Activated CD4-positive, alpha-beta T cell treated with anti-CD3 and anti-CD28 coated beads for 36 hours (primary cell): ENCODE data around the gene BCAP29. TPM values are rescaled to one million over a fixed set of nuclear protein-coding genes. Genes with fewer than 3 reads are reported as not detected.
"Not testable (repeated sequence)": the region's sequence is repeated elsewhere in the genome, so short reads cannot be mapped to it uniquely, and the experiment has no call there.

Experiments
- ATAC-seq: fragments of 200-7000 bp; cut with Tn5 transposase; one replicate; pipeline ENCODE4 v1.10.0; 2021; ENCODE audit warnings: mild to moderate bottlenecking, moderate library complexity
- CTCF ChIA-PET: fragments of 350-600 bp; sonication (Branson Sonifier 250); formaldehyde crosslinking; loops from one replicate; lab custom pipeline; 2021; ENCODE audit warnings: antibody characterized with exemption; lab: Charles Lee
- POLR2A ChIA-PET: fragments of 350-600 bp; sonication (Branson Sonifier 250); formaldehyde crosslinking; loops from one replicate; lab custom pipeline; 2021; ENCODE audit warnings: antibody characterized with exemption, inconsistent platforms; lab: Charles Lee
- DNase-seq: peaks from one replicate; pipeline ENCODE4 v3.0.0-alpha.2; 2020
- H3K27ac Mint-ChIP-seq: one replicate; pipeline ENCODE4 v1.8.0; 2021; ENCODE audit warnings: mixed read lengths
- H3K27me3 Mint-ChIP-seq: one replicate; pipeline ENCODE4 v1.8.0; 2021; ENCODE audit warnings: mixed read lengths
- H3K36me3 Mint-ChIP-seq: one replicate; pipeline ENCODE4 v1.8.0; 2021; ENCODE audit warnings: low read depth, mixed read lengths
- H3K4me1 Mint-ChIP-seq: one replicate; pipeline ENCODE4 v1.8.0; 2021; ENCODE audit warnings: mixed read lengths
- H3K4me3 Mint-ChIP-seq: one replicate; pipeline ENCODE4 v1.8.0; 2021; ENCODE audit warnings: mild to moderate bottlenecking, moderate library complexity, mixed read lengths
- H3K9me3 Mint-ChIP-seq: one replicate; pipeline ENCODE4 v1.8.0; 2021; ENCODE audit warnings: low read depth, mixed read lengths
- intact Hi-C, 2 experiments: fragments of 100-400 bp; cut with DNase I in 1 of 2; cut with micrococcal nuclease in 1 of 2; formaldehyde crosslinking; loops; one replicate each; pipeline versions ENCODE4 v1.14.2 to v1.15.1; 2022 to 2024; cut with DNase I, micrococcal nuclease
- total RNA-seq, 2 experiments: library from RNA; stranded (reverse); gene quantifications; one replicate each; pipeline ENCODE4 v1.2.3, GENCODE V29; 2021

BCAP29 gene, protein sequence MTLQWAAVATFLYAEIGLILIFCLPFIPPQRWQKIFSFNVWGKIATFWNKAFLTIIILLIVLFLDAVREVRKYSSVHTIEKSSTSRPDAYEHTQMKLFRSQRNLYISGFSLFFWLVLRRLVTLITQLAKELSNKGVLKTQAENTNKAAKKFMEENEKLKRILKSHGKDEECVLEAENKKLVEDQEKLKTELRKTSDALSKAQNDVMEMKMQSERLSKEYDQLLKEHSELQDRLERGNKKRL
- total RNA-seq: 10 to 100 TPM; 31.4 to 38.8 TPM

DNA sequence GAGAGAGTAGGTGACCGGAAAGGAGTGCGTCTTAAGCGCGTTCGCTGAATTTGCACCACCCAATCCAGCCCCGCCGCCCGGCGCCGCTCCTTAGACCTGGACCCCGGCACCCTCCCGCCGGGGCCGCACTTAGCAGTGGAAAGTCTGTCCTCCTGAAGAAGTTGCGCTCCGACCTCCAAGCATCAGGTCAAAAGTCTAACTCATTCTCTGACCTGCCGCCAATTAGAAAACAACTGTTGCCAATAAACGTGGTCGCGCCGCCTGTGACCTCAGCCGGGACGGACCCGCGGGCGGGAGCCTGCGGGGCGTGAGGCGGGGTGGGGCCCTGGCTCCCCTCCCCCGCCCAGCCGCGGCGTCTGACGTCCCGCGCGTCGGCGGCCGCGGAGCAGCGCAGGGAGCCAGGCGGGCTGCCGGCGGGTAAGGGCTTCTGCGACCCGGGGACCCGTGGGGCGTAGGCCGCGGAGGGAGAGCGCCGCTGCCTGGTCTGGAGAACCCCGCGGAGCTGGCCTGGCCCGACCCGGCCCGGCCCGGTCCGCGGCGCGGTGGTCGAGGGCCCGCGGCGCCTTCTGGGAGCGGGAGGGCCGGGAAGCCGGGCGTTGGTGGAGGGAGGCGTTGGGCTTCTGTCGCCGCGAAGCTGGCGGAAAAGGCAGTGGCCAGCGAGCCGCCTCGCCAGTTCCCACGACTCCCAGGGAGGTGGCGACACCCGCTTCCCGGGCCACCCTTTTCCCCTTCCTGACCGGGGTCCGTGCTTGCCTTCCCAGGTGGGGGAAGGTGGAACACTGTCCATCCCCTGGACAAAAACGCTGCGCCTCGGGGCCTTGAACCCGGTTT lies at the start of gene BCAP29:
Gene BCAP29, plus strand, starts transcription at position 362 of the 831 bp plus-strand sequence. CDS start 527 bp downstream, outside the sequence.
- no peaks in the 10 kb centered on the region for H3K9me3 Mint-ChIP-seq
- no peaks in the 10 kb centered on the region for H3K27me3 Mint-ChIP-seq
- intact Hi-C loops: loop anchor here (1.0 to 5.0 kb wide), 10 partner anchors 17 to 412 kb away; partner anchors contain the start of genes COG5 (in 2 of the 2), DUS4L (in 2 of the 2), CBLL1 (in 1 of the 2) and DLD (in 1 of the 2)
- ATAC-seq (peak; percentile 96), DNase-seq (peak; percentile 83)
- peak within 1 kb of the TSS; percentile 84 for H3K4me3 Mint-ChIP-seq
- CTCF ChIA-PET: interaction anchor here (1.0 to 1.2 kb wide), 3 partner anchors 9 to 21 kb away, joined by 3 read pairs; partner anchors contain the start of genes COG5 and DUS4L
- peak within 1 kb of the TSS; percentile 88 for H3K27ac Mint-ChIP-seq
- peaks cover 15% of the 10 kb centered on the region for H3K36me3 Mint-ChIP-seq
- POLR2A ChIA-PET: interaction anchor here (0.9 kb wide), 1 partner anchor 16 kb away, joined by 4 read pairs; the partner anchor contains the start of genes COG5 and DUS4L
- peaks cover 18% of the 10 kb centered on the region for H3K4me1 Mint-ChIP-seq

DNA sequence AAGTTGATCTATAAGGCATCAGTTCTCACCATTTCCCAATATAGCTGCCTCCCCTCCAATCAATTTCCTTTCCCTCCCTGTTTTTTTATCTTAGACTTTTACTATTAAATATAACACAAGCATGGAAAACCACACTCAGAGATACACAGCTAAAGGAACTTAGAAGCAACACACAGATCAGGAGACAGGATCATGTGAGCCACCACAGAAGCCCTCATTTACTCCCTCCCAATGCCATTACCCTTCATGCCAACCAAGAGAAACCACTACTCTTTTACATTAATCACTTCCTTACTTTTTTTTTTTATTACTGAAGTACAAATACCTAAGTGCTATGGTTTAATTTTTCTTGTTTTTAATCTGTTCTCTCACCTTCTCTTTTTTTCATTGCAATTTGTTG lies 49.3 kb upstream of the BCAP29 start:
- CTCF ChIA-PET: no interaction called here

DNA sequence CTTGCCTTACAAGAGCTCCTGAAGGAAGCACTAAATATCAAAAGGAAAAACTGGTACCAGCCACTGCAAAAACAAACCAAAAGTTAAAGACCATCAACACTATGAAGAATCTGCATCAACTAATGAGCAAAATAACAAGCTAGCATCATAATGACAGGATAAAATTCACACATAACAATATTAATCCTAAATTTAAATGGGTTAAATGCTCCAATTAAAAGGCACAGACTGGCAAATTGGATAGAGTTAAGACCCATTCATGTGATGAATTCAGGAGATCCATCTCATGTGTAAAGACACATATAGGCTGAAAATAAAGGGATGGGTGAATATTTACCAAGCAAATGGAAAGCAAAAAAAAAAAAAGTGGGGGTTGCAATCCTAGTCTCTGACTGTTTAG lies 45.9 kb upstream of the BCAP29 start:
- ATAC-seq (no peak), DNase-seq (no peak)
- H3K27ac Mint-ChIP-seq: no peak overlapping the region
- intact Hi-C loops: no loop called here
- H3K4me1 Mint-ChIP-seq: peaks cover 27% of the 10 kb centered on the region
- CTCF ChIA-PET: interaction anchor here (0.6 to 0.7 kb wide), 2 partner anchors 14 to 343 kb away, joined by 3 read pairs; no protein-coding TSS in a partner anchor
- H3K27me3 Mint-ChIP-seq: no peaks in the 10 kb centered on the region
- no peak overlapping the region for H3K4me3 Mint-ChIP-seq
- H3K36me3 Mint-ChIP-seq: peaks cover 64% of the 10 kb centered on the region
- H3K9me3 Mint-ChIP-seq: peaks cover 7% of the 10 kb centered on the region
- POLR2A ChIA-PET: no interaction called here

More for the DNA sequence above, 49.3 kb upstream of the BCAP29 start:
- POLR2A ChIA-PET: no interaction called here
- H3K9me3 Mint-ChIP-seq: peaks cover 3% of the 10 kb centered on the region
- H3K36me3 Mint-ChIP-seq: peaks cover 44% of the 10 kb centered on the region
- H3K27ac Mint-ChIP-seq: no peak overlapping the region
- no peak for ATAC-seq
- DNase-seq: no peak
- no peaks in the 10 kb centered on the region for H3K27me3 Mint-ChIP-seq
- H3K4me3 Mint-ChIP-seq: no peak overlapping the region
- intact Hi-C loops: no loop called here
- peaks cover 27% of the 10 kb centered on the region for H3K4me1 Mint-ChIP-seq

DNA sequence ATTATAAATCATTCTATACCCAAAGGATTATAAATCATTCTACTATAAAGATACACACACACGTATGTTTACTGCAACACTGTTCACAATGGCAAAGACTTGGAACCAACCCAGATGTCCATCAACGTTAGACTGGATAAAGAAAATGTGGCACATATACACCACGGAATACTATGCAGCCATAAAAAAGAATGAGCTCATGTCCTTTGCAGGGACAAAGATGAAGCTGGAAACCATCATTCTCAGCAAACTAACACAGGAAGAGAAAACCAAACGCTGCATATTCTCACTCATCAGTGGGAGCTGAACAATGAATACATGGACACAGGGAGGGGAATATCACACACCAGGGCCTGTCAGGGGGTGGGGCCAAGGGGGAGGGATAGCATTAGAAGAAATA lies 42.8 kb upstream of the BCAP29 start:
- peaks cover 62% of the 10 kb centered on the region for H3K36me3 Mint-ChIP-seq

DNA sequence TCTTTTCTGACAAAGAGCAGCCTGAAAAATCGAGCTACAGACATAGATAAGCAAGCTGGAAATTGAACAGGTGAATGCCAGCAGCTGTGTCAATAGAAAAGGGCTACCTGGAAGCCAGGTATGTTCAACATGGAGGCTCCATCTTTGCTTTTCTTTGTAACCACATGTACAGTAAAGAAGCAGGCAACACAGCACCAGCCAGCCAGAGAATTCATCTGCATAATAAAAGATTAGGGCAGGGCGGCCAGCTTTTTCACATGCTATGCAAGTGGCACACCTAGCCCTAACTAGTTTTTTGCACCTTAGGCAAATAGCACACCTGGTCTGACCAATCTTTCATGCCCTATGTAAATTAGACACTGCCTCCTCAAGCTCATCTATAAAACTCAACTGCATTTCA lies 42.0 kb upstream of the BCAP29 start:
- POLR2A ChIA-PET: no interaction called here
- peaks cover 7% of the 10 kb centered on the region for H3K9me3 Mint-ChIP-seq
- H3K36me3 Mint-ChIP-seq: peaks cover 65% of the 10 kb centered on the region
- no peak overlapping the region for H3K4me3 Mint-ChIP-seq
- no peak overlapping the region for H3K27ac Mint-ChIP-seq
- DNase-seq (no peak), ATAC-seq (no peak)
- CTCF ChIA-PET: no interaction called here
- intact Hi-C loops: no loop called here
- no peaks in the 10 kb centered on the region for H3K27me3 Mint-ChIP-seq
- peaks cover 21% of the 10 kb centered on the region for H3K4me1 Mint-ChIP-seq

More for the DNA sequence above, 42.8 kb upstream of the BCAP29 start:
- H3K27me3 Mint-ChIP-seq, ATAC-seq, POLR2A ChIA-PET, DNase-seq, H3K9me3 Mint-ChIP-seq, H3K27ac Mint-ChIP-seq, intact Hi-C loops, H3K4me3 Mint-ChIP-seq: not testable (repeated sequence)
- CTCF ChIA-PET: interaction anchor here (0.7 kb wide), 2 partner anchors 21 to 107 kb away, joined by 3 to 5 read pairs; no protein-coding TSS in a partner anchor
- H3K4me1 Mint-ChIP-seq: peaks cover 24% of the 10 kb centered on the region

DNA sequence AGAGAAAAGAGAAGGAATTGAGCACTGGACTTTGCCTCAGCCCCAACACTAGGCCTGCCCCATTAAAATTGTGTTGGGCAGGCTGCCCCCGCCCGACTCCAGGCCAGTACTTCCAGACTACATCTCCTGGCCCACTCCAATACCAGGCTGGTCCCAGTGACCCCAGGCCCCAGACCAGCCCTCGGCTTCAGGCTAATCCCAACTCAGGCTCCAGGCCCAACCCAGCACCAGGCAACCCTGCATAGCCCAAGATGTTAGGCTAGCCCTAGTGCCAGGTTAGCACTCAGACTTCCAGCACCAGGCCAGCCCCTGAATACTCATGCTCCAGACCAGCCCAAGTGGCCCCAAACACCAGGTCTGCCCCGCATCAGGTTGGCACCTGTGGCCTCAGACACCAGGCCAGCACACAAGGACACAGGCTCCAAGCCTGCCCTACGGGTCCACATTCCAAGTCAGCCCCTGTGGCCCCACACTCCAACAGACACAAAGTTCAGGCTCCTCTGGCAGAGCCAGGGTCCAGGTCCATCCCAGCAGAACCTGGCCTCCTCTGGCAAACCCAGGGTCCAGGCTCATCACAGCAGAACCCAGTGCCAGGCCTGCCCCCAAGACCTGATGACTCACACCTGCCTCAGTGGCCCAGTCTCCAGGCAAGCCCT lies 36.6 kb upstream of the BCAP29 start:
- POLR2A ChIA-PET: interaction anchor here (0.6 kb wide), 1 partner anchor 609 kb away, joined by 3 read pairs; no protein-coding TSS in a partner anchor
- Mint-ChIP-seq H3K27me3 (no peaks in the 10 kb centered on the region), H3K4me1 (no peaks in the 10 kb centered on the region), H3K4me3 (no peak overlapping the region), H3K9me3 (peaks cover 18% of the 10 kb centered on the region), H3K27ac (no peak overlapping the region), H3K36me3 (peaks cover 57% of the 10 kb centered on the region)
- CTCF ChIA-PET: no interaction called here
- DNase-seq (no peak), ATAC-seq (no peak)
- intact Hi-C loops: no loop called here

DNA sequence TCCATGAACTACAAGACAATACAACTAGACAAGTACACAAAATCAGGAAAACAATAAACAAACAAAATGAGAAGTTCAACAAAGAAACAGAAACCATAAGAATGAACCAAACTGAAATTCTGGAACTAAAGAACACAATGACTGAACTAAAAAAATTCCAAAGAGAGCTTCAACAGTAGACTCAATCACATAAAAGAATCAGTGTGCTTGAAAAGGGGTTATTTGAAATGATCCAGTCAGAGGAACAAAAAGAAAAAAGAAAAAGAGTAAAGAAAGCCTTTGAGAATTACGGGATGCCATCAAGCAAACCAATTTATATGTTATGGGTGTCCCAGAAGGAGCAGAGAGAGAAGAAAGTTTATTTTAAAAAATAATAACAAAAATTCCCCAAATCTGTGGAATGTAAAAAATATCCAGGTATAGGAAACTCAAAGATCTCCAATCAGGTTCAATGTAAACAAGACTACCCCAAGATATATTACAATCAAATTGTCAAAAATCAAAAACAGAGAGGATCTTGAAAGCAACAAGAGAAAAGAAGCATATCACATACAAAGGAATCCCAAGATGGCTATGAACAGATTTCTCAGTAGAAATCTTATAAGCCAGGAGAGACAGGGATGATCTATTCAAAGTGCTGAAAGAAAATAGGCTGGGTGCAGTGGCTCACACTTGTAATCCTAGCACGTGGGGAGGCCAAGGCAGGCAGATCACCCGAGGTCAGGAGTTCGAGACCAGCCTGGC lies 35.0 kb upstream of the BCAP29 start:
- no peak for DNase-seq
- peaks cover 59% of the 10 kb centered on the region for H3K36me3 Mint-ChIP-seq

DNA sequence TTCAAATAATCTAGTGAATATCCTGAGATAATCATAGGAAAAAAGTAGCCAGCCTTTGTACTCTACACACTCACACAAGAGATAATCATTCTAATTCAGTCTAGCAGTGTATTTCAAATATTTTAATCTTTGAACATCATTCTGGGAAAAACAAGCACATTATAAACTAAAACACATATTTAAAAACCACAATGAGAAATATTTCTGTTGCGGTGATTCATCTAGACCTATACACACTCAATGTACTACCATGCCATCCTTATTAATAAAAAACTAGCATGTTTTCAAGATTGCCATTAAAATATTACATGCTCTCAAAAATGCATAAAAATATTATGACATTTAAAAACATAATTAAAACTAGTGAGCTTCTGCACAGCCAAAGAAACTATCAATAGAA lies 28.1 kb upstream of the BCAP29 start:
- Mint-ChIP-seq H3K4me1 (peaks cover 37% of the 10 kb centered on the region), H3K4me3 (no peak overlapping the region), H3K9me3 (peaks cover 2% of the 10 kb centered on the region), H3K27ac (no peak overlapping the region), H3K27me3 (no peaks in the 10 kb centered on the region), H3K36me3 (peaks cover 61% of the 10 kb centered on the region)
- ChIA-PET CTCF (interaction anchor here (0.6 kb wide), 1 partner anchor 89 kb away, joined by 3 read pairs; no protein-coding TSS in a partner anchor), POLR2A (no interaction called here)
- intact Hi-C loops: no loop called here
- DNase-seq (no peak), ATAC-seq (no peak)

More for the DNA sequence above, 35.0 kb upstream of the BCAP29 start:
- POLR2A ChIA-PET: no interaction called here
- Mint-ChIP-seq H3K27ac (no peak overlapping the region), H3K4me3 (no peak overlapping the region), H3K4me1 (peaks cover 3% of the 10 kb centered on the region), H3K9me3 (peaks cover 18% of the 10 kb centered on the region), H3K27me3 (no peaks in the 10 kb centered on the region)
- intact Hi-C loops: no loop called here
- CTCF ChIA-PET: no interaction called here
- ATAC-seq: no peak

DNA sequence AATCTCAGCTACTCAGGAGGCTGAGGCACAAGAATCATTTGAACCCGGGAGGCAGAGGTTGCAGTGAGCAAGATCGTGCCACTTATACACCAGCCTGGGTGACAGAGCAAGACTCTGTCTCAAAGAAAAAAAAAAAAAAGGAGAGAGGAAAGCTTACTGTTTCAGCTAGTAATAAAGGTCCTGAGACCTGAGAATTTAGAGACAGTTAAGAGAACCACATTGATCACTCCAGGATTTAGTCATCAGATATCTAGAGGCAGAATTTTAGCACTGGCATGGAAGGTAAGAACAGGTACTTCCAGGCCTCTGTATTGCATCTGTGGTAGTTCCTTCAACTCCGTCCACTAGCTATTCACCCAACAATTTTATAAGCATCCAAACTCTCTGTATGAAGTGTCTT lies 24.2 kb upstream of the BCAP29 start:
- DNase-seq (no peak), ATAC-seq (peak; percentile 78)
- Mint-ChIP-seq H3K4me3 (no peak overlapping the region), H3K27me3 (no peaks in the 10 kb centered on the region), H3K9me3 (no peaks in the 10 kb centered on the region), H3K27ac (no peak overlapping the region), H3K4me1 (peaks cover 50% of the 10 kb centered on the region), H3K36me3 (peaks cover 36% of the 10 kb centered on the region)
- intact Hi-C loops: no loop called here
- ChIA-PET POLR2A (interaction anchor here (0.7 kb wide), 1 partner anchor 364 kb away, joined by 9 read pairs; no protein-coding TSS in a partner anchor), CTCF (interaction anchor here (0.5 kb wide), 1 partner anchor 1262 kb away, joined by 3 read pairs; no protein-coding TSS in a partner anchor)

DNA sequence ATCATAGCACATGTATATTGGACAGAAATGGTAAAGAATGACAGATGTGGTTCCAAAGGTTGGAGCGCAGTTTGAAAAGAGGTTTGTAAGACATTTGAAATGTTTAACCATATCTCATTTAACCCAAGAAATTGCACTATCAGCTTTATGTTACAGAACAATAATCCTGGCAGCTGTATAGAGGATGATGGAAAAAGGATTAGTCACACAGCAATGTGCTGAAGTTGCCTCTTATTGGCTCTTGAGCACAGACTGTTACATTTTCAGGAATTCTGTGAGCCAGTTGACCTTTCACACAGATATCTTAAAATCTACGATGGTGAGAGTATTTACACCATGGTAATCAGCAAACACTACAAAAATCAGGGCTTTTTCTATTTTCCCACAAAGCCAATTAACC lies 20.2 kb upstream of the BCAP29 start:
- intact Hi-C loops: loop anchor here (2.0 to 10.0 kb wide), 8 partner anchors 102 to 1273 kb away; partner anchors contain the start of genes DLD (in 2 of the 2), CBLL1 (in 1 of the 2), DNAJB9 (in 1 of the 2) and PNPLA8 (in 1 of the 2)
- Mint-ChIP-seq H3K27me3 (no peaks in the 10 kb centered on the region), H3K27ac (peak overlapping the region; percentile 16), H3K4me3 (no peak overlapping the region), H3K4me1 (peaks cover 64% of the 10 kb centered on the region), H3K36me3 (peaks cover 24% of the 10 kb centered on the region), H3K9me3 (no peaks in the 10 kb centered on the region)
- ATAC-seq (no peak), DNase-seq (no peak)
- ChIA-PET CTCF (no interaction called here), POLR2A (interaction anchor here (1.1 kb wide), 1 partner anchor 19 kb away, joined by 3 read pairs; no protein-coding TSS in a partner anchor)
